Tibial nerve (tissue), 4 donors: ENCODE data around the gene C1orf105. TPM values are rescaled to one million over a fixed set of nuclear protein-coding genes. Genes with fewer than 3 reads are reported as not detected.

Experiments used
- DNase-seq, 2 donors: peaks; one replicate each; pipeline ENCODE4 v3.0.0-alpha.2; 2019; ENCODE audit warnings: low spot score in 2 of 2
- H3K27ac ChIP-seq, 4 donors: fragments of 200-600 bp; sonication (generic) in 3 of 4; one replicate each; pipeline ENCODE4 v1.5.1; 2017 to 2019; ENCODE audit warnings: mild to moderate bottlenecking in 1 of 4
- H3K27me3 ChIP-seq, 2 donors: fragments of 200-600 bp; sonication (generic) in 1 of 2; one replicate each; pipeline versions ENCODE4 v1.5.1 to v1.6.0; 2017 to 2019
- H3K36me3 ChIP-seq, 3 donors: fragments of 200-600 bp; sonication (generic); one replicate each; pipeline ENCODE4 v1.5.1; 2018 to 2019
- H3K4me1 ChIP-seq, 4 donors: fragments of 200-600 bp; sonication (generic) in 3 of 4; one replicate each; pipeline ENCODE4 v1.5.1; 2017 to 2019
- H3K4me3 ChIP-seq, 4 donors: fragments of 200-600 bp; sonication (generic) in 3 of 4; one replicate each; pipeline ENCODE4 v1.5.1; 2017 to 2019; ENCODE audit warnings: mild to moderate bottlenecking in 1 of 4, moderate library complexity in 1 of 4
- H3K9me3 ChIP-seq, 4 donors: fragments of 200-600 bp; sonication (generic) in 3 of 4; one replicate each; pipeline ENCODE4 v1.5.1; 2017 to 2019
- CTCF ChIP-seq, 5 experiments: fragments of 200-600 bp in 3 of 5; fragments of 450-650 bp in 2 of 5; sonication (generic) in 3 of 5; IDR thresholded peaks; one replicate each; pipeline ENCODE4 v1.5.1; 2016 to 2019; ENCODE audit warnings: antibody characterized with exemption in 5 of 5, mild to moderate bottlenecking in 3 of 5, moderate library complexity in 2 of 5
- EP300 ChIP-seq, 2 donors: sonication (generic); formaldehyde crosslinking; IDR thresholded peaks; one replicate each; pipeline ENCODE4 v1.6.1; 2017; ENCODE audit warnings: antibody characterized with exemption in 2 of 2, mild to moderate bottlenecking in 1 of 2
- POLR2A ChIP-seq, 2 donors: fragments of 450-650 bp; IDR thresholded peaks; one replicate each; pipeline ENCODE4 v1.6.1; 2017; ENCODE audit warnings: antibody characterized with exemption in 2 of 2, mild to moderate bottlenecking in 2 of 2, moderate library complexity in 2 of 2
- WGBS, 2 donors: methylation state at CpG; one replicate each; pipeline ENCODE4 v1.1.5; 2018; 5-methylcytosine and 5-hydroxymethylcytosine counted together
- total RNA-seq, 4 donors: library from RNA; depleted of rRNA; stranded (reverse); fragments of >200 nt; gene quantifications; one replicate each; pipeline ENCODE4 v1.1.0, GENCODE V29; 2016

Gene C1orf105
- total RNA-seq, 4 donors from 2014 or later: not detected

DNA sequence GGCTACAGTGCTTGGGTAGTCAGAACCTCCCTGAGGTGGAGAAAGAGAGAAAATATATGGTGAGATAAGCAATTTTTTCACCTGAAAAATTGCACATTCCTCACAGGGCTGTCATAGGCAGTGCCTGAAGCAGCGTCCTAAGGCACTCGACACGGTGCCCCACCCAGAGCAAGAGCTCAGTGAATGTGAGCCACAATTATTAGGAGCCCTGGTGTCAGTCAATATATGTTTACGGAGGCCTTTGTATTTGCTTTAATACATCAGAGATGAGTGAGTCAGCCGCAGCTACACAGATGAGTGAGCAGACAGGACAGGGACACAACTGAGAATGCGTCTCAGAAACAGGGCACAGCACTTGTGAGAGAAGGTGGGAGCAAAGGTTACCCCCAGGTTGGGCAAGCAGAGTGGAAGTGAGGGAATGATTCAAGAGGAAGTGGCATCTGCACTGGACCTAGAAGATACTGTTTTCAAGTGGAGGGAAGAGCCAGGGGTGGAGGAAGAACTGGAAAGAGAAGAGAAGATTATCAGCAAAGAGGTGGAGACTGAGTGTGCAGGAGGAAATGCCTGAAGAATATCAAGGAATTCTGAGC, 28.6 kb downstream of the C1orf105 start:
- peaks cover 0 to 10% (median 0%) of the 10 kb centered on the region in 4 donors for H3K4me1 ChIP-seq
- H3K36me3 ChIP-seq: no peaks in the 10 kb centered on the region
- H3K9me3 ChIP-seq: no peaks in the 10 kb centered on the region
- H3K27ac ChIP-seq: no peak overlapping the region
- no peak overlapping the region for H3K4me3 ChIP-seq
- no peak for DNase-seq
- no peak for TF ChIP-seq EP300 (IDR thresholded peaks at IDR 0.05)
- TF ChIP-seq CTCF (IDR thresholded peaks at IDR 0.05): no peak
- TF ChIP-seq POLR2A (IDR thresholded peaks at IDR 0.05): no peak
- 81 to 85% methylated on average over 6 of the region's 6 CpGs for WGBS, 2 donors
- H3K27me3 ChIP-seq: no peaks in the 10 kb centered on the region

- TF ChIP-seq CTCF (IDR thresholded peaks at IDR 0.05): peak; percentile 59 to 85 (median 79)
- TF ChIP-seq POLR2A (IDR thresholded peaks at IDR 0.05): no peak
- Histone ChIP-seq H3K9me3 (no peaks in the 10 kb centered on the region), H3K4me3 (peak overlapping the region in 1 of 4 donors; percentile 10), H3K27ac (no peak overlapping the region), H3K36me3 (no peaks in the 10 kb centered on the region), H3K4me1 (peaks cover 0 to 7% (median 0%) of the 10 kb centered on the region in 4 donors), H3K27me3 (no peaks in the 10 kb centered on the region)
- peak in 1 of 2 donors; percentile 39 for DNase-seq
- 49 to 52% methylated on average over 17 to 18 of the region's 18 CpGs for WGBS, 2 donors
Measured at GRCh38 chr1:172449585-172450523, 29.4 kb downstream of the C1orf105 start.

DNA sequence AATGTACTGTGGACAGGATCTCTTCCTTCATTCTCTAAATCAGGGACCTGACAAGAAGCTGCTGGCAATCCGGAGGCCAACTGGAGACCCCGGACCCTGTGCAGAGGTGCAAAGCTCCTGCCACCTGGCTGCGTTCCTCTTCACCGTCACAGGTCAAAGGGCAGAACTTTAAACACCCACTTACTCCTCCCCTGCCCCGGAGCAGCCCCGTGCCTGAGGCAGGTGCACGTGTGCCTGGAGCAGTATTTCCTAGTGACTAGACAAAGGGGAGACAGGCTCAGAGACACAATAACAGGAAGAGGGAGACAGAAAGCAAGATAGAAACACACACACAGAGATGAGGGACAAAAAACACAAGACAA, 30.0 kb downstream of the C1orf105 start:
- TF ChIP-seq CTCF (IDR thresholded peaks at IDR 0.05) (no peak), EP300 (IDR thresholded peaks at IDR 0.05) (no peak), POLR2A (IDR thresholded peaks at IDR 0.05) (no peak)
- H3K4me3 ChIP-seq: no peak overlapping the region
- WGBS, 2 donors: 63 to 72% methylated on average over 6 to 7 of the region's 7 CpGs

DNA sequence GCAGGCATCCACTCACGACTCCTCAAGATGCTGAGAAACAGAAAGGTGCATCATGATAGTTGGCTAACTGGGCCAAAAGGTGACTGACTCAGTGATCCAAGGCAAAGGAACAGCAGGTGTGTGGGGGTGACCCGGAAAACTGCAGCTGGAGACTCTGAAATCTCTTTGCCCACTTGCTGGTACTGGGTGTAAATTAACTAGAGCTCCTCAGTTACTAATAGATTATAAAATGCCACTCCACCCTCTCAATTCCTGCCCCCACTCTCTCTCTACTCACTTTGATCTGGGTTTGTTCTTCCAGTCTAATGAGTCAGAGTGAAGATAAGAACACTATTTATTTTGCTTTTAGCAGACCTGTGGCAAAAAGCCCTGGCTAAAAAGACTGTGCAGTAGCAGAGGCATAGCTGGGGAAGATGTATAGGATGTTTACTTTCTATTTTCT, 30.5 kb downstream of the C1orf105 start:
- no peaks in the 10 kb centered on the region for H3K36me3 ChIP-seq
- DNase-seq: no peak
- H3K27me3 ChIP-seq: no peaks in the 10 kb centered on the region
- peaks cover 0 to 7% (median 0%) of the 10 kb centered on the region in 4 donors for H3K4me1 ChIP-seq
- no peaks in the 10 kb centered on the region for H3K9me3 ChIP-seq
- 67 to 77% methylated on average over 2 of the region's 2 CpGs for WGBS, 2 donors
- TF ChIP-seq POLR2A (IDR thresholded peaks at IDR 0.05): no peak
- no peak for TF ChIP-seq CTCF (IDR thresholded peaks at IDR 0.05)
- TF ChIP-seq EP300 (IDR thresholded peaks at IDR 0.05): no peak
- H3K27ac ChIP-seq: no peak overlapping the region
- H3K4me3 ChIP-seq: no peak overlapping the region

More for the DNA sequence above, 30.0 kb downstream of the C1orf105 start:
- Histone ChIP-seq H3K27me3 (no peaks in the 10 kb centered on the region), H3K36me3 (no peaks in the 10 kb centered on the region), H3K27ac (no peak overlapping the region), H3K4me1 (peaks cover 0 to 7% (median 0%) of the 10 kb centered on the region in 4 donors), H3K9me3 (no peaks in the 10 kb centered on the region)
- DNase-seq: no peak
